BLaER1 treated with 17β-estradiol and CSF1 and Interleukin-3, amounts not matched to agents 10 nM and 100 nM (cell line): ENCODE measurements around the gene ZC2HC1B.

ENCODE experiments used
- H3K27ac ChIP-seq, 11 experiments: shearing (Covaris generic); formaldehyde crosslinking; 2 replicates each; pipeline ENCODE4 v1.8.1; 2022
- H3K27me3 ChIP-seq, 11 experiments: shearing (Covaris generic); formaldehyde crosslinking; 2 replicates each; pipeline ENCODE4 v1.8.1; 2022
- H3K36me3 ChIP-seq, 11 experiments: shearing (Covaris generic); formaldehyde crosslinking; 2 replicates each; pipeline ENCODE4 v1.8.1; 2022
- H3K4me1 ChIP-seq, 10 experiments: shearing (Covaris generic); formaldehyde crosslinking; 2 replicates each; pipeline ENCODE4 v1.8.1; 2022
- H3K4me2 ChIP-seq, 11 experiments: shearing (Covaris generic); formaldehyde crosslinking; 2 replicates each; pipeline ENCODE4 v1.8.1; 2022
- H3K4me3 ChIP-seq, 10 experiments: shearing (Covaris generic); formaldehyde crosslinking; 2 replicates each; pipeline ENCODE4 v1.8.1; 2022
- H3K9ac ChIP-seq, 11 experiments: shearing (Covaris generic); formaldehyde crosslinking; 2 replicates each; pipeline ENCODE4 v1.8.1; 2022
- H3K9me3 ChIP-seq, 11 experiments: shearing (Covaris generic); formaldehyde crosslinking; replicated peaks in 1 of 11; 2 replicates each; pipeline ENCODE4 v1.8.1; 2022
- H4K20me1 ChIP-seq, 11 experiments: shearing (Covaris generic); formaldehyde crosslinking; 2 replicates each; pipeline ENCODE4 v1.8.1; 2022
- Cebpa-rat ChIP-seq, 11 experiments: shearing (Covaris generic); IDR thresholded peaks; 2 replicates each; pipeline ENCODE4 v1.8.1; 2022

The ZC2HC1B gene

DNA sequence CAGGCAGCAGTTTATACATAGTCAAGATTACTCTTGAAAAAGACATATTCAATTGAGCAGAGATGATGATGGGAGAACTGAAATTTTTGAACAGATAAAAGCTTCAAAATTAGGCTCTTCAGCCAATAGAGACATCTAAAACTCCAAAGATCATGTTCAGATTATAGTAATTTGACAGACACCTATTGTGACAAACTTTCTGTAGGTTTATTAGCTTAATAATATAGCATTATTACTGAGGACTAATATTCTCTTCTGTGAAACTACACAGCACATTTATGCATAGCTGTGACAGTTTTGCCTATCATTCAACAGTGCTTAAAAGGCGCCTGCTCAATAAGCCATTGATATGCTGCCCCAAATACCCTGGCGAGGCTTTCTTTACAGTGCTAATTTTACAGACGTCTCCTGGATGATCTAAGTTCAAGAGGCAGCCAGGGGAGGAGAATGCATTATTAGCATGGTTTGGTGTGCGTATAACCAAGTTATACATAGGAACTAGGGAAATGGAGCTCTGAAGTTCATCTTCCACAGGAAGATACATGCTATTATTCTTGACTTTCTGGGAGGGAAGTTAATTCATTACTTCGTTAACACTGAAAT lies 122.3 kb downstream of the ZC2HC1B start:
- H4K20me1 ChIP-seq = no peaks in the 10 kb centered on the region
- TF ChIP-seq Cebpa-rat (IDR thresholded peaks at IDR 0.05) = no peak
- H3K9ac ChIP-seq = no peak overlapping the region
- peaks cover 0 to 4% (median 0%) of the 10 kb centered on the region in 11 experiments; a peak in 2 of 22 replicates for H3K9me3 ChIP-seq
- H3K4me2 ChIP-seq = no peak overlapping the region
- no peaks in the 10 kb centered on the region for H3K4me1 ChIP-seq
- H3K4me3 ChIP-seq = no peak overlapping the region
- no peak overlapping the region for H3K27ac ChIP-seq
- no peaks in the 10 kb centered on the region for H3K36me3 ChIP-seq
- H3K27me3 ChIP-seq = no peaks in the 10 kb centered on the region
